KOPT-K1 (cell line): ENCODE measurements around the gene KDM5B.
"Not testable (repeated sequence)": the region's sequence is repeated elsewhere in the genome, so short reads cannot be mapped to it uniquely, and the experiment has no call there.

Experiments used
- H3K27ac ChIP-seq: fragments of 200-600 bp; sonication (generic); 2 replicates; pipeline ENCODE4 v1.5.1; 2016; ENCODE audit warnings: antibody characterized with exemption, mild to moderate bottlenecking, low read depth, low read length; ENCODE audit not compliant: poor library complexity, severe bottlenecking
- H3K36me3 ChIP-seq: fragments of 200-600 bp; sonication (generic); 2 replicates; pipeline ENCODE4 v1.5.1; 2017; ENCODE audit warnings: antibody characterized with exemption, mild to moderate bottlenecking, low read length, moderate library complexity; ENCODE audit not compliant: insufficient read depth
- H3K9me3 ChIP-seq: fragments of 200-600 bp; sonication (generic); 2 replicates; pipeline ENCODE4 v1.5.1; 2017; ENCODE audit warnings: antibody characterized with exemption, low read length, mild to moderate bottlenecking; ENCODE audit not compliant: insufficient read depth, poor library complexity, severe bottlenecking

KDM5B gene

DNA sequence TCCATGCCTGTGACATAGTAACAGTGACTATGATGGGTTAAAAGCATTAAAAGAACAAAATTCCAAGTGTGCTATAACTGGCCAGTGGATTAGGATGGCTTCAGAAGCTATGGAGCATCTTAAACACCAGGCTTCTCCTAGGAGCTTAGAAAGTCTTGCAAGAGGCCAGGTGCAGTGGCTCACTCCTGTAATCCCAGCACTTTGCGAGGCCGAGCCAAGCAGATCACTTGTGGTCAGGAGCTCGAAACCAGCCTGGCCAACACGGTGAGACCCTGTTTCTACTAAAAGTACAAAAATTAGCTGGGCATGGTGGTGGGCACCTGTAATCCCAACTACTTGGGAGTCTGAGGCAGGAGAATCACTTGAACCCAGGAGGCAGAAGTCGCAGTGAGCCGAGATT is 85.2 kb downstream of the KDM5B start:
- H3K27ac ChIP-seq, H3K36me3 ChIP-seq, H3K9me3 ChIP-seq: not testable (repeated sequence)

DNA sequence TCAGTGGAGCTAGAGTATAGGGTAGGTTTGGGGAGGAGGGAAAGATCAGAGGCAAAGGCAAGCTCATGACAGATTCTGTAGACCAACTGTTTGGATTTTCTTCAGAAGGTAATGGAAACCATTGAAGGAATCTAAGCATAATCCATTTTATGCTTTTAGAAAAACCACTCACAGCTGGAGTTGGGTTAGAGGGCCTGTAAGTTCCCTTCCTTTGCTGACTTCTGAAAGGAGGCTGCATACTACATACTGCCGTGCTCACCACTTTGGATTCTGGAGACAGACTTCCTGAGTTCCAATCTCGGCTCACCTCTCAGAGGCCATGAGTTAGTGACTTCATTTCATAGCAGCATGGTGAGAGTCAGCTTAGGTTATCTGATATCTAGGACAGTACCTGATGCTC is 91.6 kb downstream of the KDM5B start:
- no peak overlapping the region for H3K27ac ChIP-seq
- no peaks in the 10 kb centered on the region for H3K9me3 ChIP-seq
- H3K36me3 ChIP-seq, result no peaks in the 10 kb centered on the region

DNA sequence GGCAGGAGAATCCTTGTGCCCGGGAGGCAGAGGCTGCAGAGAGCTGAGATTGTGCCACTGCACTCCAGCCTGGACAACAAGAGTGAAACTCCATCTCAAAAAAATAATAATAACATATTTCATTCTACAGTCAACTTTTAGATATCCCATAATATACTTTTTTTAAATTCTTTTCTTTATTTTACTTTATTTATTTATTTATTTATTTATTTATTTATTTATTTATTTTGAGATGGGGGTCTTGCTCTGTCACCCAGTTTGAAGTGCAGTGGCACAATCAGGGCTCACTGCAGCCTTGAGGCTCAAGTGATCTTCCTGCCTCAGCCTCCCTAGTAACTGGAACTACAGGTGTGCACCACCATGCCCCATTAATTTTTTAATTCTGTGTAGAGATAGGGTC is 94.0 kb downstream of the KDM5B start:
- H3K27ac ChIP-seq, H3K36me3 ChIP-seq, H3K9me3 ChIP-seq: not testable (repeated sequence)

DNA sequence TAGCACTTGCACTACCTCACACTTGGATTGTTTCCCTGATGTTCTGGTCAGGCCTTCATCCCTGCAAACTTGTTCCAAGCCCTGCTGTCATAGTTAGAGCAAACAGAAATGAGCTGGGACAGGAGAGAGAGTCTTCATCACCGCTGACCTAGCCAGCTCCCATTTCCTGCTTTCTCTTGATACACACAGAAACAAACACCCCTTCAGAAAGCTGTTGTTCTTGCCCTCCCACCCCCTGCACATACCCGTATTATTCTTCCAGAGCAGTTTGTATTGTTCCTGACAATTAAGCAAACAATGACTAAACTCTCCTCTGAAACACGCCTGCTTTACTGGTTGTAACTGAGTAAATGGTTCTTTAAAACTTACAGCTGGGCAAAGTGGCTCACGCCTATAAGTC is 95.1 kb downstream of the KDM5B start:
- Histone ChIP-seq H3K36me3 (no peaks in the 10 kb centered on the region), H3K9me3 (no peaks in the 10 kb centered on the region), H3K27ac (no peak overlapping the region)

DNA sequence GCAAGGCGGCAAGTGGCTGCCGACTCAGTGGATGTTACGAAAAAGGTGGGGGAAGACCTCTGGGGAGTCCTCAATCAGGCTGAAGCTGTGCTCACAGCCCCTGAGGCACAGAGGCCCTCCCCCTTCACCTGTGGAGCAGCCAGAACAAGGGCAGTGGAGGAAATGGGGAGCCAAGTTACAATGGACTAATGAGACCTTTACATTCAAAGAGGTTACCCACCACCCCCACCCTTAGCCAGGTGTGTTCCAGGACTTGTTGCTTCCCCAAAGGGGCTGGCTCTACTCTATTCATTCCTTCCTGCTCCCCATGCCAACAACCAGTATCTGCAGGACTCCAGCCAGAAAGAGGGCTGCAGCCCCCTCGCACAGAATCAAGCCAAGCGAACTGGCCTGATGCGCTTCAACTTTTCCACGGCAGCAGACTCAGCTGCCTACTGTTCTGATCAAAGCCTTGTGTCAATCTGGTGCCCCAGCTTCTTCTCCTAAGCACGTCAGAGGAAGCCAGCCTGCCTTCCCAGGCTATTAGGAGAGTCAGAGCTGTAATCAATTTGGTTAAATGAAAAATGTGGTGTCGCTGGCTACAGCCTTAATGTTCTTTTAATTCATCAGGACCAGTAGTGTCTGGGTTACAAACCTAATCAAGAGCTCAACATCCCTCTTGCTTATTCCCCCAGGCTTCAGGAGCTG is 96.1 kb downstream of the KDM5B start:
- Histone ChIP-seq H3K9me3 (no peaks in the 10 kb centered on the region), H3K36me3 (no peaks in the 10 kb centered on the region), H3K27ac (no peak overlapping the region)

DNA sequence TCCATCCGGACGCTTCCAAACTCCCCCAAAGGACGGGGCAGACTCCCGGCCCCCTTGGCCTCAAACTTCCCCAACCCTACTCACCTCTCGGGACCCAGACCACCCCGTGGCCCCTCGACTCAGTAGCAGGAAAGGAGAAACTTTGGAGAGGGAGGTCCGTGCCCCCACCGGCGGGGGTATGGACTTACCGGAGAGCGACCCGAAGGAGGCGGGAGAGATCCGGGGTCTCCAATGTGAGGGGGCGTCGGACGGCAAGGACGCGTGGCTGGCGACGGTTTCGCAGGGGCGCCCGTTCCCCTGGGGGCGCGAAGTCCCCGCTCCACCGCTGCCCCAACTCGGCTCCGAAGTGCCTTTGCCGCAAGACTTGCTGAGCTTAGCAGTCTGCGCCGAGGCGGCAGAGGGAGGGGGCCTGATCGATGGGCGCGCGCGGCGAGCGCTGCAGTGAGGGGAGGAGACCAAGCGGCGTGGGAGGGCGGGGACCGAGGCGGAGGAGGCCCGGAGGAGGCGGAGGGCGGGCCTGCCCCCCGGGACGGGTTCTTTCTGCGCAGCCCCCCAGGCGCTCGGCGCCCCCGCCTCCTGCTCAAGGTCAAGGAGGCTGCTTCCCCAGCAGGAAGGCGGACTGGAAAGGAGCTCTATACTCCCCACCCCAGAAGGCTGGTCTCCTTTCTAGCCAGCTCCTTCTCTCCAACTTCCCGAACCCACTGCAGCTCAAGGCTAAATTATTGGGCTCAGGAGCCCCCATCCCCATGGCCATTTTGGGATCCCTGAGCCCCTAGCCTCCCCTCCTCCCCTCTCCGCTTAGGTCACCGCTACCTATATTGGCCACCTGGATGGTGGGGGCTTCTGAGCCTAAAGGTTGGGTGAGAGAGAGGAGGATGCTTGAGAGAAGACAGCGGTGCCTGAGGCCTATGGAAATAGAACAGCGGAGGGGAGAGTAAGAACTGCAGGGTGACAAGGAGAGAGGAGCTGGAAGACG is 97.9 kb downstream of the KDM5B start, which contains the start of gene SYT2:
TSS of gene SYT2 (minus strand) at position 385 of the 976 bp plus-strand sequence. CDS start 104,682 bp downstream, outside the sequence.
- H3K36me3 ChIP-seq, result no peaks in the 10 kb centered on the region
- H3K27ac ChIP-seq, result no peak within 1 kb of the TSS
- no peaks in the 10 kb centered on the region for H3K9me3 ChIP-seq

DNA sequence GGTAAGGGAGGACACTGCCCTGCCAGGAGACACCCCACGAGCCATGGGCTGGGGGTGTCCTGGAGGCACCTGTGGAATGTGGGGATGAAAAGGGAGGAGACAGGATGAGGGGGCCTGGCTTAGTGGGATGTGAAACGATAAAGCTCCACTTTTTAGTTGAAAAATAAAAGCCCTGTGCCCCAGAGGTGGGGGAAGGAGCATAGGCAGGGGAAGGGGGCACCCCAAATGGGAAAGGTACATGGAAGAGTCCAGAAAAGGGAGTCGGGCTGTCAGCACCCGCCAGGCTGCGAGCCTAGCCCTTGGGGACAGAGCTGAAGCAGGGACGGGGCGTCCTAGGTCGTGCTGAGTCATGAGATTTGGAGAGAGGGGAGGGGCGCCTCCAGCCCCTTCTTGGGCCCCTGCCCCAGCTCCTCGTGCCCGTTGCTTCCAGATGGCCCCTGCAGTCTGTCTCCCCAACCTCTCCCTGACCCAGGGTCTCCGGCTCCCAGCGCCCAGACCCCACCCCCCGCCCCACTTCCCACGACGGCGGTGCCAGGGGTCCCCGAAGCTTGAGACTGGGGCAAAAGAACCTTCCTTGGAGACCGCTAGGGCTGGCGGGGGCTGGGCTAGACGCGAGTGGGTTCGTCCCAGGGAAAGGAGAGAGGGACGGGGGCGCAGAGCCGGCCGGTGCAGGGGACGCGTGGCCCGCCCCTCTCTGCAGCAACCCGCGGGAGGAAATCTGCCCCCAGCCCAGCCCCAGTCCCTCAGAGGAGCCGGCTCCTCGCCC is 98.8 kb downstream of the KDM5B start:
- Histone ChIP-seq H3K27ac (no peak overlapping the region), H3K36me3 (no peaks in the 10 kb centered on the region), H3K9me3 (no peaks in the 10 kb centered on the region)

DNA sequence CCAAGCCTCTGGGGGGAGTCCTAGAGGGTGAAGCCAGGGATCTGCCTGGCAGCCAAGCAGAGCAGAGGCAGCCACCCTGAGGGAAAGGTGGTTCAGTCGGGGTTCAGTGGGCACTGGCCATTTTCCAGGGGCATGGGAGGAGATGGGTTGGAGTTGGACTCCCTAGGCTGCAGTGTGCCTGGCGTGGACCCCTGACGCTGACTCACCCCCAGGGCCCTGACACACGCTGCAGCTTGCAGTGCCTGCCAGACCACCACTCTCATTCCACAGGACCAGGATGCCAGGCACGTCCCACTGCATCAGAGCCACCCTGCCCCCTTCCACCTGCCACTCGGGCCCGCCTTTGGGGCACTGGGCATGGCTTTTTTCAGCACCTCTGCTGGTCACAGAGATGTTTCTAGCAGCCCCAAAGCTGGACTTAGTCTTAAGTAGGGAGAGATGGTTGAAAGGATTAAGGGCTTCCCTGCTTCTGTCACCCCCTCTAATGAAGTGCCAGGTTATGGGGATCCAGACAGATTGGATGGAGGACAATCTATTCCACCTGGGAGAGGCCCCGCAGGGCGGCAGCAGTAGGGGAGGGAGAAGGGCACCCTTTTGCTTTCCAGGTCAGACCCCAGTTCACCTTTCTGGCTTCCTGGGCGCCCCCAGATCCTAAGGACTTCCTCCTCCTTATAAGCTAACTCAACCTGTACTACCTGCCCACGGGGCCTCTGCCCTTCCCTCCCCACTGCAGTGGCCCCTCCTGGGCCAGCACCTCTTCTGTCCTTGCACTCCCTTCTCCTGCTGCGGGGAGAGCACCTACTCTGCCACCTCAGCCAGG is 99.6 kb downstream of the KDM5B start:
- Histone ChIP-seq H3K9me3 (no peaks in the 10 kb centered on the region), H3K36me3 (no peaks in the 10 kb centered on the region), H3K27ac (no peak overlapping the region)

DNA sequence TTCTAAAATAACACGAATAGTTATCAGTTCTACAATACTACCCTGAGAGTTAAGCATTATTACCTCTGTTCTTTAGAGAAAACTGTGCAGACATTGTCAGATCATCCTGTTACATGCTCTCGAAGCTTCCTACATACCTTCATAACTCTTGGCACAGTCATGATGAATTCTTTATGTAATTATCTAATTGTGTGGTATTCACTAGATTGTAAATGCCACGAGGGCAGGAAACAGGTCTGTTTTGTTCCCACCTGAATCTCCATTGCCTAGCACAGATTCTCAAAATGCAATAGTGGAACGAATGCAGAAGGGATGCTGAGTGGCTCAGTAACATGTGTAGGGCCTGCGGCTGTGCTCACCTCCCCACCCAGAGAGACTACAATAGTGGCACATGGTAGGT is 101.4 kb downstream of the KDM5B start:
- Histone ChIP-seq H3K36me3 (no peaks in the 10 kb centered on the region), H3K9me3 (no peaks in the 10 kb centered on the region), H3K27ac (no peak overlapping the region)

DNA sequence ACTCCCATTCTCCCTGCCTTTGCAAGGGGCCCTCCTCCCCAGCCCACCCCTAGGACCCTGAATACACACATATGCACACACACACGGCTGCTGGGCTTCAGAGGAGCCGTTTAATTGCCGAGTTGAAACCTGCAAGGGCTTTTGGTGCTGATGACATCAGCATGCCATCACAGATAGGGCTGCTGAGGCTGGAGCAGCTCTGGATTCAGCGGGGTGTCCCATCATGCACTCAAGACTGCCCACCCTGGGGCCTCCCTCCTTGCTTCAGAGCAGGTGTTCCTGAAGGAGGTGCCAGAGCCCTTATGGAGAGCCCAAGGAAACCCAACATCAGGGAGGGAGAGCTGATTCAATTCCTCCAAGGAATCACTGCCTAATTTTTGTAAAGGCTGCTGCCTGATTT is 103.6 kb downstream of the KDM5B start:
- no peaks in the 10 kb centered on the region for H3K9me3 ChIP-seq
- no peaks in the 10 kb centered on the region for H3K36me3 ChIP-seq
- H3K27ac ChIP-seq, result no peak overlapping the region

DNA sequence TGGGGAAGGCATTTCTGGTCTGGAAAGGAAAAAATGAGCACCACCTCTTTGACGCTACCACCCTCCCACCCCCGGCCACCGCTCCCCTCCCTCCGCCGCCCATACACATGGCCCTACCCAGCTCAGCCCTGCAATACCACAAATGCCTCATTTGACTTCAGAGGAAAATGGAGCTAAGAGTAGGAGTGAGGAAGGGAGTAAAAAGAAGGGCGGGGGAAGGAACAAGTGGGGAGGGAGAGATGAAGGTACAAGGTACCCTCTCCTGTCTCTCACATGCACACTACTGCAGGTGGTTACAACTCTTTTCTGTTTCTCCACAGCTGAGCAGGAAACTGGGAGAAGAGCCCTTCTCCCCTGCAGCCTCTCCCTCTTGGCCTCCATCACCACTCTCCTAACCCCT is 105.0 kb downstream of the KDM5B start:
- Histone ChIP-seq H3K9me3 (no peaks in the 10 kb centered on the region), H3K36me3 (no peaks in the 10 kb centered on the region), H3K27ac (no peak overlapping the region)

DNA sequence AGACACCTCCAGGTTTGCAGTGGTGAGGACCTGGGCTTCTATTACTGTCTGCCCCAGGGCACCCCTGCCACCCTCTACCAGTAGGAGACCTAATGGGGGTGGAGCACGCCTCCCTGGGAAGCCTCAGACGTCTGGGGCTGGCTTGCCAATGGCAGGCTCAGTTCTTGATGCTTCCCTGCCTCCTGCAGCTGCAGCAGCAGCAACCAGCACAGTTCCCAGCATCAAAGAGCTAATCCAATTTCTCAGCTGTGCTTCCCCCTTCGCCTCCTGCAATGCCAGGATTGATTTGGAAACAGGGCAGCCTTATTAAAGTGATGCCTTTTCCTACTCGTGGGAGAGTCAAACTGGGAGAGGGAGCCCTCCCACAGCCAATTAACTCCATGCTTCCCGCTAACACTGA is 106.1 kb downstream of the KDM5B start:
- no peaks in the 10 kb centered on the region for H3K9me3 ChIP-seq
- H3K27ac ChIP-seq, result no peak overlapping the region
- H3K36me3 ChIP-seq, result no peaks in the 10 kb centered on the region

DNA sequence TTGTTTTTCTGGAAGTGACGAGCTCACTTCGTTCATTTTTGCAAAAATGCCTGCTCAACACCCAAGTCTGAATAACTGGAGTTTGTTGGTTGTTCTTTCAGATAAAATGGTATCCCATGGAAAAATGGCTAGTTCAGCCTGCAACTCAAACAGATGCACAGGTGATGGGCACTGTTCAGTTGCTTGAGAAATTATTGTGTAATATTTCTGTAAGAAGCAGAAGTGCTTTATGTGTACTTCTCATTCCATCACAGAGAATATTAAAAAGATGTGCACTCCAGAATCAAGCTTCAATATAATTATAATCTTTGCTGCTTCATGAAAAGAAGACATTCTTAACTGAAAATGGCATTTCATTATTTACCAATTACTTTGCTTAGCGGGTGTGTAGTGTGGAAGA is 107.0 kb downstream of the KDM5B start:
- no peak overlapping the region for H3K27ac ChIP-seq
- H3K9me3 ChIP-seq, result no peaks in the 10 kb centered on the region
- H3K36me3 ChIP-seq, result no peaks in the 10 kb centered on the region

DNA sequence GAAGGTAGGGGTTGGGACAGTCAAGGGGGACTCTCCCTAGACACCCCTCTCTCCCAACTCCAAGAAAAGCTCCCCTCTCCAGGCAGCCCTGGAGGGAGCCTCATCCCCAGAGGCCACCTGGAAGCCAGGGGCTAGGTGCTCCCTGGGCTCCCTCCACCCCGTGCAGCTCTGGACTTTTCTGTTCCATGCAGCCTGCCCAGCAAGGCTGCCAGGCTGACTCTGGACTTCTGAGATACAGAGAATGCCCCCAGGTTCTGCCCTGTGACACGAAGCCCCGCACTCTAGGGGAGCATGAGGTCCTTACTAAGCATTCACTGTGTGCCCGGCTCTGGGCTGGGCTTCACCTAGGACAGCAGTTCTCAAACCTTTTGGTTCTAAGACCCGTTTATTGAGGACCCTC is 108.2 kb downstream of the KDM5B start:
- Histone ChIP-seq H3K9me3 (no peaks in the 10 kb centered on the region), H3K27ac (no peak overlapping the region), H3K36me3 (no peaks in the 10 kb centered on the region)
